HG03571 (cell line): Measurements from ENCODE around the gene ZKSCAN3.
"Not testable (repeated sequence)": the region's sequence is repeated elsewhere in the genome, so short reads cannot be mapped to it uniquely, and the experiment has no call there.

ENCODE experiments used
- ATAC-seq: cut with Tn5 transposase; IDR thresholded peaks from one replicate; pipeline ENCODE4 v1.9.1; 2021; ENCODE audit not compliant: unreplicated experiment

Gene ZKSCAN3

GRCh38 chr6:28371706-28372451 is 22.1 kb downstream of the ZKSCAN3 start:
- ATAC-seq: peak; percentile 82

GRCh38 chr6:28373925-28374324 is 24.2 kb downstream of the ZKSCAN3 start:
- ATAC-seq: no peak

- no peak for ATAC-seq
These were observed 28.1 kb downstream of the ZKSCAN3 start for GRCh38 chr6:28377879-28378278.

GRCh38 chr6:28378644-28379043 is 28.9 kb downstream of the ZKSCAN3 start:
- ATAC-seq: no peak

GRCh38 chr6:28380381-28380780 is 30.6 kb downstream of the ZKSCAN3 start:
- ATAC-seq: no peak

- ATAC-seq: peak; percentile 85
These were observed 33.7 kb downstream of the ZKSCAN3 start for GRCh38 chr6:28383235-28384142.

- no peak for ATAC-seq
These were observed 34.4 kb downstream of the ZKSCAN3 start for GRCh38 chr6:28384143-28384533.

GRCh38 chr6:28390688-28391087 is 40.9 kb downstream of the ZKSCAN3 start:
- no peak for ATAC-seq

GRCh38 chr6:28393912-28394662 is 44.3 kb downstream of the ZKSCAN3 start:
- ATAC-seq: no peak

GRCh38 chr6:28395918-28396317 is 46.2 kb downstream of the ZKSCAN3 start:
- no peak for ATAC-seq

GRCh38 chr6:28399350-28400121 is 49.8 kb downstream of the ZKSCAN3 start, which contains the start of gene ZSCAN12:
Gene ZSCAN12 (minus strand): TSS chr6:28399747. CDS start chr6:28398405, 1,342 bp downstream.
- peak; percentile 83 for ATAC-seq

GRCh38 chr6:28400122-28400451 is 50.3 kb downstream of the ZKSCAN3 start:
- ATAC-seq: no peak

- ATAC-seq: no peak
These were observed 51.4 kb downstream of the ZKSCAN3 start for GRCh38 chr6:28401172-28401571.

GRCh38 chr6:28402197-28402596 is 52.5 kb downstream of the ZKSCAN3 start:
- ATAC-seq: no peak

- not testable (repeated sequence) for ATAC-seq
These were observed 54.2 kb downstream of the ZKSCAN3 start for GRCh38 chr6:28403923-28404322.

GRCh38 chr6:28407401-28407800 is 57.7 kb downstream of the ZKSCAN3 start:
- no peak for ATAC-seq

GRCh38 chr6:28408076-28408802 is 58.5 kb downstream of the ZKSCAN3 start:
- no peak for ATAC-seq

- no peak for ATAC-seq
These were observed 61.0 kb downstream of the ZKSCAN3 start for GRCh38 chr6:28410767-28411166.

GRCh38 chr6:28413681-28414080 is 63.9 kb downstream of the ZKSCAN3 start:
- ATAC-seq: no peak
